ENCODE measurements around the gene DUOX2.
"Not testable (repeated sequence)": the region's sequence is repeated elsewhere in the genome, so short reads cannot be mapped to it uniquely, and the experiment has no call there.

Gene DUOX2

DNA sequence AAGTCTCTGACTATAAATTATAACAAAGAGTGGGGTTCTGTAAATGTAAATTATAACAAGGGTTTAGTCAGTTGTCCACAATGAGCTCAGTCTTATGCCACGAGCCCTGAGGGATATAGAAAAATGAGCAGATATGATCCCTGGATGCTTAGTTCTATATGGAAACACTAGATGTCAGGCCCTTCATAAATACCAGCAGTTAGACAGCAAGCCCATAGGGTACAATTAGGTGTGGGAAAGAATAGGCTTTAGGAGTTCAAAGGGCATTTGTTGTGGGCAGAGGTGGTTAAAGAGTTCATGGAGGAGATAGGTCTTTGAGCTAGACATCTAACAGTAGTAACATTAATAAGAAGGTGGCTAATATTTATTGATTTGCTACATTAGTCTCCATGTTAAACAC is 69.7 kb downstream of the DUOX2 start:
- H3K36me3 ChIP-seq (ENCODE audit: control insufficient read depth, insufficient read depth, low read length); H3K4me1 ChIP-seq (ENCODE audit: control insufficient read depth, insufficient read depth, low read length); H3K27ac ChIP-seq (ENCODE audit: insufficient read depth, low read depth, low read length, poor library complexity, severe bottlenecking); H3K27me3 ChIP-seq (ENCODE audit: control insufficient read depth, insufficient read depth, low read length, poor library complexity, severe bottlenecking); H3K9me3 ChIP-seq (ENCODE audit: control insufficient read depth, low read length); H3K4me3 ChIP-seq (ENCODE audit: insufficient read depth, low read depth, low read length): not testable (repeated sequence)
- no CpG with 5 or more reads among the region's 1 CpG for WGBS, 2 experiments

DNA sequence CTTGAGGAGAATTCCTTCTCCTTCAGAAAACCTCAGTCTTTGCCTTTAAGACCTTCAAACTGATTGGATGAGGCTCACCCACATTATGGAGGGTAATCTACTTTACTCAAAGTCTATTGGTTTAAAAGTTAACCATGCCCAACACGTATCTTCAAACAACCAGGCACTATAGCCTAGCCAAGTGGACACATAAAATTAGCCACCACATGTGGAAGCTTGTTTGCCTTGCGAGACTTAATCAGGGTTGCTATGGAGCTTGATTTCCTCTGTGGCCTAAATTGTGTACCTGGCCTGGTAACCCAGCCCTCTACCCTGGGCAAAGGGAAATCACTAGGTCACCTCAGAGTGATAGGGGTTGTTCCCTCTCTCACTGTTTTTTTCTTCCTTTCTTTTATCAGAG is 71.1 kb downstream of the DUOX2 start:
- H3K27me3 ChIP-seq (ENCODE audit: control insufficient read depth, insufficient read depth, low read length, poor library complexity, severe bottlenecking); H3K4me3 ChIP-seq (ENCODE audit: insufficient read depth, low read depth, low read length); H3K36me3 ChIP-seq (ENCODE audit: control insufficient read depth, insufficient read depth, low read length); H3K9me3 ChIP-seq (ENCODE audit: control insufficient read depth, low read length); H3K4me1 ChIP-seq (ENCODE audit: control insufficient read depth, insufficient read depth, low read length); H3K27ac ChIP-seq (ENCODE audit: insufficient read depth, low read depth, low read length, poor library complexity, severe bottlenecking): not testable (repeated sequence)
- no CpG with 5 or more reads among the region's 2 CpGs for WGBS, 2 experiments

All from ectodermal cell (in vitro differentiated cells).